WTC11 (cell line): Measurements from ENCODE around the gene ZNF488. TPM values are rescaled to one million over a fixed set of nuclear protein-coding genes. Genes with fewer than 3 reads are reported as not detected.

Experiments used
- ATAC-seq: fragments of 200-7000 bp; cut with Tn5 transposase; 2 replicates; pipeline ENCODE4 v1.10.0; 2021; ENCODE audit warnings: mild to moderate bottlenecking, moderate library complexity
- CTCF ChIA-PET: fragments of 300-600 bp; sonication (Branson Sonifier 250); formaldehyde crosslinking; loops from one replicate; lab custom pipeline; 2021; ENCODE audit warnings: antibody characterized with exemption; lab: Charles Lee
- POLR2A ChIA-PET: fragments of 350-600 bp; sonication (Branson Sonifier 250); formaldehyde crosslinking; loops from one replicate; lab custom pipeline; 2021; ENCODE audit warnings: antibody characterized with exemption; lab: Charles Lee
- DNase-seq: peaks from one replicate; pipeline ENCODE4 v3.0.0; 2021; ENCODE audit warnings: low spot score
- H3K27ac Mint-ChIP-seq: 2 replicates; pipeline ENCODE4 v1.8.0; 2021; ENCODE audit warnings: mixed read lengths
- H3K27me3 Mint-ChIP-seq: 2 replicates; pipeline ENCODE4 v1.8.0; 2021; ENCODE audit warnings: low read depth, mild to moderate bottlenecking, moderate library complexity, mixed read lengths
- H3K36me3 Mint-ChIP-seq: 2 replicates; pipeline ENCODE4 v1.8.0; 2021; ENCODE audit warnings: mixed read lengths
- H3K4me1 Mint-ChIP-seq: 2 replicates; pipeline ENCODE4 v1.8.0; 2022; ENCODE audit warnings: mixed read lengths
- H3K4me3 Mint-ChIP-seq: 2 replicates; pipeline ENCODE4 v1.8.0; 2021; ENCODE audit warnings: mild to moderate bottlenecking, moderate library complexity, mixed read lengths
- H3K9me3 Mint-ChIP-seq: 2 replicates; pipeline ENCODE4 v1.8.0; 2021; ENCODE audit warnings: mixed read lengths
- AR ChIP-seq: fragments of 250-450 bp; sonication (Bioruptor Pico); IDR thresholded peaks from 2 replicates; pipeline ENCODE4 v1.9.0; 2021; ENCODE audit warnings: mild to moderate bottlenecking
- CDX4 ChIP-seq: fragments of 250-450 bp; sonication (Bioruptor Pico); IDR thresholded peaks from 2 replicates; pipeline ENCODE4 v1.9.0; 2021; ENCODE audit warnings: moderate library complexity, mild to moderate bottlenecking, inconsistent platforms, borderline replicate concordance
- E2F1 ChIP-seq: sonication (generic); formaldehyde crosslinking; IDR thresholded peaks from 2 replicates; pipeline ENCODE4 v1.8.0; 2022; ENCODE audit warnings: mild to moderate bottlenecking, missing genetic modification reagents
- FOXJ3 ChIP-seq: sonication (generic); formaldehyde crosslinking; IDR thresholded peaks from 2 replicates; pipeline ENCODE4 v1.9.0; 2021; ENCODE audit warnings: missing genetic modification reagents, mild to moderate bottlenecking, borderline replicate concordance
- FOXK1 ChIP-seq: sonication (generic); formaldehyde crosslinking; IDR thresholded peaks from 2 replicates; pipeline ENCODE4 v1.8.0; 2022; ENCODE audit warnings: mild to moderate bottlenecking, moderate library complexity, missing genetic modification reagents
- FOXP4 ChIP-seq: sonication (generic); formaldehyde crosslinking; IDR thresholded peaks from 2 replicates; pipeline ENCODE4 v1.8.0; 2022; ENCODE audit warnings: mild to moderate bottlenecking, missing genetic modification reagents
- GRHL2 ChIP-seq: fragments of 250-450 bp; sonication (Bioruptor Pico); IDR thresholded peaks from 2 replicates; pipeline ENCODE4 v1.8.0; 2022; ENCODE audit warnings: mild to moderate bottlenecking, moderate library complexity; ENCODE audit not compliant: insufficient replicate concordance, severe bottlenecking
- GTF2I ChIP-seq: fragments of 250-450 bp; sonication (Bioruptor Pico); conservative IDR thresholded peaks from 2 replicates; pipeline ENCODE4 v1.4.0; 2021; ENCODE audit warnings: mild to moderate bottlenecking
- HMGA2 ChIP-seq: fragments of 250-450 bp; sonication (Bioruptor Pico); IDR thresholded peaks from 2 replicates; pipeline ENCODE4 v1.4.0; 2021; ENCODE audit warnings: mild to moderate bottlenecking, moderate library complexity
- HMGXB4 ChIP-seq: sonication (generic); formaldehyde crosslinking; IDR thresholded peaks from 2 replicates; pipeline ENCODE4 v1.8.1; 2023; ENCODE audit warnings: mild to moderate bottlenecking, moderate library complexity, missing genetic modification reagents
- JAZF1 ChIP-seq: fragments of 250-450 bp; sonication (Bioruptor Pico); IDR thresholded peaks from 2 replicates; pipeline ENCODE4 v1.9.0; 2021; ENCODE audit warnings: moderate library complexity, mild to moderate bottlenecking, inconsistent platforms
- KAT7 ChIP-seq: sonication (generic); formaldehyde crosslinking; IDR thresholded peaks from 2 replicates; pipeline ENCODE4 v1.8.1; 2023; ENCODE audit warnings: missing genetic modification reagents, mild to moderate bottlenecking, borderline replicate concordance
- MAX ChIP-seq: sonication (generic); formaldehyde crosslinking; IDR thresholded peaks from 2 replicates; pipeline ENCODE4 v1.8.0; 2022; ENCODE audit warnings: mild to moderate bottlenecking, missing genetic modification reagents
- NR3C1 ChIP-seq: sonication (generic); formaldehyde crosslinking; conservative IDR thresholded peaks from 2 replicates; pipeline ENCODE4 v1.8.1; 2023; ENCODE audit warnings: low read depth, mild to moderate bottlenecking, missing genetic modification reagents
- PRRX2 ChIP-seq: fragments of 250-450 bp; sonication (Bioruptor Pico); IDR thresholded peaks from 2 replicates; pipeline ENCODE4 v1.8.0; 2021; ENCODE audit warnings: mild to moderate bottlenecking
- SOX15 ChIP-seq: fragments of 250-450 bp; sonication (Bioruptor Pico); IDR thresholded peaks from 2 replicates; pipeline ENCODE4 v1.9.0; 2021; ENCODE audit warnings: mild to moderate bottlenecking
- TEAD1 ChIP-seq: sonication (generic); formaldehyde crosslinking; IDR thresholded peaks from 2 replicates; pipeline ENCODE4 v1.8.0; 2022; ENCODE audit warnings: mild to moderate bottlenecking, missing genetic modification reagents
- TP53 ChIP-seq: sonication (generic); formaldehyde crosslinking; IDR thresholded peaks from 2 replicates; pipeline ENCODE4 v1.8.1; 2023; ENCODE audit warnings: mild to moderate bottlenecking, missing genetic modification reagents
- ZNF263 ChIP-seq: sonication (generic); formaldehyde crosslinking; IDR thresholded peaks from 2 replicates; pipeline ENCODE4 v1.8.1; 2022; ENCODE audit warnings: low read depth, mild to moderate bottlenecking, moderate library complexity, missing genetic modification reagents
- ZNF396 ChIP-seq: fragments of 250-450 bp; sonication (Bioruptor Pico); IDR thresholded peaks from 2 replicates; pipeline ENCODE4 v1.8.0; 2021; ENCODE audit warnings: mild to moderate bottlenecking, moderate library complexity, borderline replicate concordance
- ZNF416 ChIP-seq: fragments of 250-450 bp; sonication (Bioruptor Pico); IDR thresholded peaks from 2 replicates; pipeline ENCODE4 v1.9.0; 2021; ENCODE audit warnings: mild to moderate bottlenecking, inconsistent platforms
- ZSCAN18 ChIP-seq: fragments of 250-450 bp; sonication (Bioruptor Pico); IDR thresholded peaks from 2 replicates; pipeline ENCODE4 v2.1.2; 2022; ENCODE audit warnings: mild to moderate bottlenecking, moderate library complexity
- total RNA-seq: library from RNA; stranded (reverse); gene quantifications from 3 replicates; pipeline ENCODE4 v1.2.3, GENCODE V29; 2021

The ZNF488 gene
- total RNA-seq, 1 experiment from 2014 or later, result 8.7 TPM

GRCh38 chr10:47357911-47358310 lies 26.2 kb downstream of the ZNF488 start:
- ATAC-seq, result no peak
- no peaks in the 10 kb centered on the region for H3K27me3 Mint-ChIP-seq
- H3K4me3 Mint-ChIP-seq, result no peak overlapping the region
- POLR2A ChIA-PET, result no interaction called here
- TF ChIP-seq MAX (CRISPR knock-in tag) (no peak), PRRX2 (CRISPR knock-in tag) (no peak), CDX4 (CRISPR knock-in tag) (no peak), TEAD1 (CRISPR knock-in tag) (no peak), ZNF263 (CRISPR knock-in tag) (no peak), ZNF396 (CRISPR knock-in tag) (no peak), ZNF416 (CRISPR knock-in tag) (no peak), KAT7 (CRISPR knock-in tag) (no peak), HMGA2 (CRISPR knock-in tag) (no peak), SOX15 (no peak), JAZF1 (no peak), FOXP4 (no peak)
- H3K4me1 Mint-ChIP-seq, result peaks cover 7% of the 10 kb centered on the region; the same call in 1 of the 2 replicates
- no peaks in the 10 kb centered on the region for H3K9me3 Mint-ChIP-seq
- CTCF ChIA-PET, result interaction anchor here (1.0 kb wide), 1 partner anchor 17 kb away, joined by 5 read pairs; no protein-coding TSS in a partner anchor
- H3K36me3 Mint-ChIP-seq, result no peaks in the 10 kb centered on the region
- H3K27ac Mint-ChIP-seq, result no peak overlapping the region
- no peak for DNase-seq

- ATAC-seq (no peak), DNase-seq (no peak)
- Mint-ChIP-seq H3K4me1 (peaks cover 7% of the 10 kb centered on the region; the same call in 1 of the 2 replicates), H3K27me3 (no peaks in the 10 kb centered on the region), H3K4me3 (no peak overlapping the region), H3K36me3 (no peaks in the 10 kb centered on the region), H3K9me3 (no peaks in the 10 kb centered on the region), H3K27ac (no peak overlapping the region)
- POLR2A ChIA-PET, result no interaction called here
- CTCF ChIA-PET, result interaction anchor here (1.0 kb wide), 1 partner anchor 16 kb away, joined by 5 read pairs; no protein-coding TSS in a partner anchor
- TF ChIP-seq AR (no peak), HMGXB4 (no peak), E2F1 (no peak), ZSCAN18 (no peak), GTF2I (CRISPR knock-in tag) (no peak), FOXJ3 (CRISPR knock-in tag) (no peak), GRHL2 (CRISPR knock-in tag) (no peak), FOXK1 (CRISPR knock-in tag) (no peak), TP53 (CRISPR knock-in tag) (no peak), NR3C1 (CRISPR knock-in tag) (no peak)
These were observed 26.9 kb downstream of the ZNF488 start for GRCh38 chr10:47357131-47357582.
